ENCODE measurements around the gene PEX10. TPM values are rescaled to one million over a fixed set of nuclear protein-coding genes. Genes with fewer than 3 reads are reported as not detected.

Gene PEX10
- total RNA-seq, 2 donors from 2014 or later = 35.6 TPM

GRCh38 chr1:2378441-2378851 is 33.9 kb downstream of the PEX10 start:
- Mint-ChIP-seq H3K36me3 (ENCODE audit: low read depth) (no peaks in the 10 kb centered on the region), H3K27ac (no peak overlapping the region), H3K9me3 (no peaks in the 10 kb centered on the region), H3K4me1 (no peaks in the 10 kb centered on the region), H3K27me3 (ENCODE audit: insufficient read depth) (no peaks in the 10 kb centered on the region), H3K4me3 (no peak overlapping the region)
- no peak for TF ChIP-seq CTCF (conservative IDR thresholded peaks at IDR 0.05)
- Histone ChIP-seq H3K9me3 (ENCODE audit: control insufficient read depth, low read length) (no peaks in the 10 kb centered on the region), H3K4me3 (ENCODE audit: low read length) (no peak overlapping the region), H3K36me3 (ENCODE audit: control insufficient read depth, insufficient read depth, low read length) (no peaks in the 10 kb centered on the region), H3K27ac (ENCODE audit: low read depth, low read length) (no peak overlapping the region), H3K9ac (ENCODE audit: extremely low read depth, low read length, poor library complexity, severe bottlenecking) (no peak overlapping the region), H3K27me3 (ENCODE audit: control insufficient read depth, insufficient read depth, low read length, poor library complexity, severe bottlenecking) (no peaks in the 10 kb centered on the region), H3K4me1 (ENCODE audit: control insufficient read depth, insufficient read depth, low read length) (no peaks in the 10 kb centered on the region)
- WGBS, 2 experiments (ENCODE audit: insufficient coverage in 1 of 2, insufficient read length in 1 of 2) = 94 to 96% methylated on average over 16 to 24 of the region's 24 CpGs
- no peak for DNase-seq

- TF ChIP-seq CTCF (conservative IDR thresholded peaks at IDR 0.05) = no peak
- H3K4me3 ChIP-seq (ENCODE audit: low read length) = no peak overlapping the region
- no peaks in the 10 kb centered on the region for H3K9me3 Mint-ChIP-seq
- no peak overlapping the region for H3K9ac ChIP-seq (ENCODE audit: extremely low read depth, low read length, poor library complexity, severe bottlenecking)
- no peak for DNase-seq
- H3K36me3 ChIP-seq (ENCODE audit: control insufficient read depth, insufficient read depth, low read length) = no peaks in the 10 kb centered on the region
- H3K36me3 Mint-ChIP-seq (ENCODE audit: low read depth) = no peaks in the 10 kb centered on the region
- H3K27me3 ChIP-seq (ENCODE audit: control insufficient read depth, insufficient read depth, low read length, poor library complexity, severe bottlenecking) = no peaks in the 10 kb centered on the region
- no peak overlapping the region for H3K27ac Mint-ChIP-seq
- no peak overlapping the region for H3K27ac ChIP-seq (ENCODE audit: low read depth, low read length)
- no peaks in the 10 kb centered on the region for H3K9me3 ChIP-seq (ENCODE audit: control insufficient read depth, low read length)
- no peaks in the 10 kb centered on the region for H3K4me1 Mint-ChIP-seq
- no peaks in the 10 kb centered on the region for H3K27me3 Mint-ChIP-seq (ENCODE audit: insufficient read depth)
- no peaks in the 10 kb centered on the region for H3K4me1 ChIP-seq (ENCODE audit: control insufficient read depth, insufficient read depth, low read length)
- no peak overlapping the region for H3K4me3 Mint-ChIP-seq
- WGBS, 2 experiments (ENCODE audit: insufficient coverage in 1 of 2, insufficient read length in 1 of 2) = 90 to 94% methylated on average over 10 to 16 of the region's 16 CpGs
These were observed 34.5 kb downstream of the PEX10 start for GRCh38 chr1:2377751-2378440.

- no peaks in the 10 kb centered on the region for H3K27me3 ChIP-seq (ENCODE audit: control insufficient read depth, insufficient read depth, low read length, poor library complexity, severe bottlenecking)
- H3K9ac ChIP-seq (ENCODE audit: extremely low read depth, low read length, poor library complexity, severe bottlenecking) = no peak overlapping the region
- no peak overlapping the region for H3K4me3 ChIP-seq (ENCODE audit: low read length)
- Mint-ChIP-seq H3K36me3 (ENCODE audit: low read depth) (no peaks in the 10 kb centered on the region), H3K27ac (no peak overlapping the region), H3K27me3 (ENCODE audit: insufficient read depth) (no peaks in the 10 kb centered on the region), H3K9me3 (no peaks in the 10 kb centered on the region), H3K4me1 (no peaks in the 10 kb centered on the region), H3K4me3 (no peak overlapping the region)
- H3K36me3 ChIP-seq (ENCODE audit: control insufficient read depth, insufficient read depth, low read length) = no peaks in the 10 kb centered on the region
- H3K27ac ChIP-seq (ENCODE audit: low read depth, low read length) = no peak overlapping the region
- H3K9me3 ChIP-seq (ENCODE audit: control insufficient read depth, low read length) = no peaks in the 10 kb centered on the region
- TF ChIP-seq CTCF (conservative IDR thresholded peaks at IDR 0.05) = no peak
- 91 to 96% methylated on average over 17 to 25 of the region's 25 CpGs for WGBS, 2 experiments (ENCODE audit: insufficient coverage in 1 of 2, insufficient read length in 1 of 2)
- DNase-seq = no peak
- H3K4me1 ChIP-seq (ENCODE audit: control insufficient read depth, insufficient read depth, low read length) = no peaks in the 10 kb centered on the region
These were observed 35.3 kb downstream of the PEX10 start for GRCh38 chr1:2376931-2377672.
